K562 (cell line): ENCODE measurements around the gene ZNF319. TPM values are rescaled to one million over a fixed set of nuclear protein-coding genes. Genes with fewer than 3 reads are reported as not detected.

Experiments
- ATAC-seq: fragments of 200-7000 bp; cut with Tn5 transposase; 3 replicates; pipeline ENCODE4 v1.9.1; 2020; ENCODE audit warnings: moderate library complexity
- BruUV-seq: library from RNA; stranded (reverse); fragments of 400-500 nt; replicated peaks from 2 replicates; lab custom pipeline; 2021; lab: Mats Ljungman, UMichigan
- CTCF ChIA-PET: fragments of 300-600 bp; formaldehyde crosslinking; extraction: SDS; loops from one replicate; lab custom pipeline; 2021; ENCODE audit warnings: low intra/inter-chr PET ratio; lab: Yijun Ruan, JAX
- POLR2A ChIA-PET: fragments of 300-600, 350-650 bp; sonication (Branson Sonifier 250); formaldehyde crosslinking; extraction: SDS; loops from one replicate; lab custom pipeline; 2021; ENCODE audit warnings: antibody characterized with exemption, inconsistent platforms; lab: Yijun Ruan, JAX
- DNase-seq, 4 experiments: peaks; one replicate each; pipeline versions ENCODE4 v3.0.0 to v3.0.0-alpha.2; 2011 to 2018; ENCODE audit warnings: low spot score in 3 of 4, mixed read lengths in 3 of 4; ENCODE audit errors: extremely low read depth in 1 of 4
- FAIRE-seq: peaks from 2 replicates; lab custom pipeline; 2011; peaks lifted over from hg19 to GRCh38; lab: Jason Lieb, UNC
- H2AFZ ChIP-seq: 2 replicates; pipeline ENCODE4 v1.6.0; 2011; ENCODE audit warnings: low read depth, low read length, control low read depth, inconsistent platforms
- H3K27ac ChIP-seq: fragments of 200-600 bp; 3 replicates; pipeline ENCODE4 v1.8.0; 2011; ENCODE audit warnings: low read depth, mild to moderate bottlenecking, control low read depth, inconsistent platforms, low read length, moderate library complexity, mixed read lengths; ENCODE audit errors: extremely low read depth
- H3K27me3 ChIP-seq, 2 experiments: fragments of 300-600 bp in 1 of 2; 2 replicates in 1 of 2; 3 replicates in 1 of 2; pipeline versions ENCODE4 v1.6.0 to v1.8.0; 2011; ENCODE audit warnings: inconsistent platforms in 2 of 2, low read length in 2 of 2, mild to moderate bottlenecking in 1 of 2, mixed read lengths in 1 of 2, moderate library complexity in 1 of 2; ENCODE audit not compliant: control insufficient read depth in 2 of 2, insufficient read depth in 2 of 2
- H3K36me3 ChIP-seq: fragments of 300-600 bp; 3 replicates; pipeline ENCODE4 v1.8.0; 2011; ENCODE audit warnings: mild to moderate bottlenecking, low read length, inconsistent platforms; ENCODE audit not compliant: control insufficient read depth, insufficient read depth
- H3K4me1 ChIP-seq, 2 experiments: fragments of 200-600 bp in 1 of 2; replicated peaks in 1 of 2; 2 replicates in 1 of 2; 3 replicates in 1 of 2; pipeline versions ENCODE4 v1.5.1 to v1.8.0; 2011; ENCODE audit warnings: inconsistent platforms in 2 of 2, low read length in 2 of 2, mild to moderate bottlenecking in 1 of 2, mixed read lengths in 1 of 2, moderate library complexity in 1 of 2; ENCODE audit not compliant: control insufficient read depth in 2 of 2, insufficient read depth in 2 of 2
- H3K4me2 ChIP-seq: 2 replicates; pipeline ENCODE4 v1.6.1; 2011; ENCODE audit warnings: low read length, control low read depth, inconsistent platforms, mixed read lengths; ENCODE audit not compliant: insufficient read depth
- H3K4me3 ChIP-seq: fragments of 200-600 bp; sonication (generic), shearing (Covaris generic); 2 replicates; pipeline ENCODE4 v1.5.1; 2016; ENCODE audit warnings: control low read depth, inconsistent platforms
- H3K79me2 ChIP-seq: fragments of 200-600 bp; 3 replicates; pipeline ENCODE4 v1.8.0; 2011; ENCODE audit warnings: low read length, inconsistent platforms; ENCODE audit not compliant: control insufficient read depth, insufficient read depth
- H3K9ac ChIP-seq, 2 experiments: 2 replicates each; pipeline versions ENCODE4 v1.6.0 to v1.6.1; 2011; ENCODE audit warnings: low read depth in 2 of 2, low read length in 2 of 2, control low read depth in 1 of 2, inconsistent platforms in 1 of 2, mild to moderate bottlenecking in 1 of 2, mixed read lengths in 1 of 2; ENCODE audit not compliant: insufficient read depth in 1 of 2
- H3K9me1 ChIP-seq: one replicate; pipeline ENCODE4 v1.6.0; 2011; ENCODE audit warnings: inconsistent platforms, mild to moderate bottlenecking, low read length, moderate library complexity; ENCODE audit not compliant: control insufficient read depth, insufficient read depth
- H3K9me3 ChIP-seq: replicated peaks from 2 replicates; pipeline ENCODE4 v1.5.1; 2011; ENCODE audit warnings: low read depth, low read length, inconsistent platforms; ENCODE audit not compliant: control insufficient read depth, insufficient read depth
- H4K20me1 ChIP-seq: replicated peaks from 2 replicates; pipeline ENCODE4 v1.6.1; 2011; ENCODE audit warnings: low read length, inconsistent platforms, mixed read lengths; ENCODE audit not compliant: control insufficient read depth, insufficient read depth
- CLOCK ChIP-seq: fragments of 250-450 bp; sonication (Bioruptor Pico); IDR thresholded peaks from 2 replicates; pipeline ENCODE4 v1.4.0; 2020; ENCODE audit warnings: mild to moderate bottlenecking, moderate library complexity, borderline replicate concordance
- ETS2 ChIP-seq: IDR thresholded peaks from 2 replicates; pipeline ENCODE4 v1.6.1; 2016; ENCODE audit warnings: borderline replicate concordance, missing genetic modification characterization, mild to moderate bottlenecking, moderate library complexity, missing compliant biosample characterization; ENCODE audit not compliant: poor library complexity, severe bottlenecking
- GTF2F1 ChIP-seq: IDR thresholded peaks from 2 replicates; pipeline ENCODE4 v1.6.1; 2011; ENCODE audit warnings: low read depth, low read length, improper control_type of control experiment
- KLF10 ChIP-seq: fragments of 250-450 bp; sonication (Bioruptor Pico); IDR thresholded peaks from 2 replicates; pipeline ENCODE4 v1.6.1; 2021; ENCODE audit warnings: matching md5 sums
- LCOR ChIP-seq: sonication (generic); formaldehyde crosslinking; IDR thresholded peaks from 2 replicates; pipeline ENCODE4 v1.8.0; 2022; ENCODE audit warnings: mild to moderate bottlenecking, missing genetic modification reagents
- MEF2D ChIP-seq: conservative IDR thresholded peaks from 2 replicates; pipeline ENCODE4 v1.6.1; 2016; ENCODE audit warnings: low read depth, missing genetic modification characterization, missing compliant biosample characterization
- NCOA4 ChIP-seq: fragments of 450-650 bp; IDR thresholded peaks from 2 replicates; pipeline ENCODE4 v1.6.1; 2018; ENCODE audit warnings: mild to moderate bottlenecking; ENCODE audit not compliant: partially characterized antibody
- NR2C1 ChIP-seq, 2 experiments: fragments of 450-650 bp; IDR thresholded peaks; 2 replicates each; pipeline ENCODE4 v1.6.1; 2017; ENCODE audit warnings: mild to moderate bottlenecking in 2 of 2, antibody characterized with exemption in 1 of 2, inconsistent platforms in 1 of 2, missing compliant biosample characterization in 1 of 2, missing genetic modification characterization in 1 of 2
- NR2C2 ChIP-seq, 2 experiments: fragments of 200-800 bp in 1 of 2; sonication (Bioruptor generic) in 1 of 2; sonication (generic) in 1 of 2; formaldehyde crosslinking in 1 of 2; IDR thresholded peaks; 2 replicates each; pipeline versions ENCODE4 v1.6.1 to v1.8.0; 2016 to 2022; ENCODE audit warnings: mild to moderate bottlenecking in 1 of 2, missing compliant biosample characterization in 1 of 2, missing genetic modification characterization in 1 of 2, missing genetic modification reagents in 1 of 2
- PTTG1 ChIP-seq: fragments of 450-650 bp; IDR thresholded peaks from 2 replicates; pipeline ENCODE4 v1.6.1; 2016; ENCODE audit warnings: low read depth, mild to moderate bottlenecking, missing genetic modification characterization, missing compliant biosample characterization
- SPI1 ChIP-seq: IDR thresholded peaks from 2 replicates; pipeline ENCODE4 v1.6.1; 2011; ENCODE audit warnings: low read depth, low read length, control low read depth, borderline replicate concordance
- SRF ChIP-seq, 2 experiments: fragments of 250-450, 450-650 bp in 1 of 2; sonication (Bioruptor Pico) in 1 of 2; sonication (generic) in 1 of 2; formaldehyde crosslinking; IDR thresholded peaks; 2 replicates each; pipeline versions ENCODE4 v1.5.0 to v1.5.1; 2020 to 2022; ENCODE audit warnings: mild to moderate bottlenecking in 1 of 2, missing genetic modification reagents in 1 of 2
- ZNF24 ChIP-seq: fragments of 450-650 bp; IDR thresholded peaks from 2 replicates; pipeline ENCODE4 v1.6.1; 2016
- ZNF408 ChIP-seq: fragments of 250-450 bp; sonication (Bioruptor Pico); IDR thresholded peaks from 2 replicates; pipeline ENCODE4 v1.4.0; 2020; ENCODE audit warnings: low read depth, mild to moderate bottlenecking, moderate library complexity
- WGBS: fragments of 100-300 bp; shearing (Covaris generic); methylation state at CpG from one replicate; pipeline ENCODE4 v1.1.6; 2016; ENCODE audit warnings: low coverage, mixed read lengths; ENCODE audit not compliant: insufficient coverage; ENCODE audit errors: missing lambda C conversion rate; 5-methylcytosine and 5-hydroxymethylcytosine counted together
- in situ Hi-C: fragments of 300-500 bp; cut with MboI; formaldehyde crosslinking; loops from 4 replicates; pipeline ENCODE4 v1.15.0; 2018; ENCODE audit warnings: inconsistent platforms, mixed read lengths
- intact Hi-C: fragments of 100-400 bp; cut with micrococcal nuclease; formaldehyde crosslinking; loops from 2 replicates; pipeline ENCODE4 v1.14.2; 2022
- polyA plus RNA-seq, 8 experiments: library from polyadenylated mRNA; depleted of rRNA in 4 of 8; stranded (reverse) in 5 of 8; unstranded in 3 of 8; fragments of >200 nt; fragmentation: Nextera tagmentation in 2 of 8; fragmentation: Illumina TruSeq in 1 of 8; extraction: Ambion mirVana in 2 of 8; extraction: Trizol in 1 of 8; gene quantifications; 2 replicates each; pipeline versions ENCODE4 v1.2.1 to v1.2.3, GENCODE V29; 2011 to 2014; ENCODE audit warnings: inconsistent platforms in 1 of 8, missing spikeins in 1 of 8
- total RNA-seq, 7 experiments: library from RNA; depleted of rRNA in 6 of 7; stranded (reverse); fragments of >200 nt in 6 of 7; fragmentation: Illumina TruSeq in 2 of 7; extraction: Trizol in 2 of 7; gene quantifications; 2 replicates each; pipeline versions ENCODE4 v1.2.1 to v1.2.3, GENCODE V29; 2011 to 2021; ENCODE audit warnings: low replicate concordance in 1 of 7
- TF ChIP-seq, protein P1 (sequence below): sonication (generic); formaldehyde crosslinking; IDR thresholded peaks from 2 replicates; pipeline ENCODE4 v1.8.0; 2022; ENCODE audit warnings: missing genetic modification reagents, mild to moderate bottlenecking, borderline replicate concordance
- TF ChIP-seq, protein P2 (sequence below): fragments of 450-650 bp; IDR thresholded peaks from 2 replicates; pipeline ENCODE4 v1.6.1; 2016; ENCODE audit warnings: borderline replicate concordance

Gene ZNF319
- total and polyA plus RNA-seq, 9 of the 15 experiments (the other 6 are each of a cell fraction or from before 2014, with no cell fraction given) = 0.20 to 5.7 (median 1.4) TPM

DNA sequence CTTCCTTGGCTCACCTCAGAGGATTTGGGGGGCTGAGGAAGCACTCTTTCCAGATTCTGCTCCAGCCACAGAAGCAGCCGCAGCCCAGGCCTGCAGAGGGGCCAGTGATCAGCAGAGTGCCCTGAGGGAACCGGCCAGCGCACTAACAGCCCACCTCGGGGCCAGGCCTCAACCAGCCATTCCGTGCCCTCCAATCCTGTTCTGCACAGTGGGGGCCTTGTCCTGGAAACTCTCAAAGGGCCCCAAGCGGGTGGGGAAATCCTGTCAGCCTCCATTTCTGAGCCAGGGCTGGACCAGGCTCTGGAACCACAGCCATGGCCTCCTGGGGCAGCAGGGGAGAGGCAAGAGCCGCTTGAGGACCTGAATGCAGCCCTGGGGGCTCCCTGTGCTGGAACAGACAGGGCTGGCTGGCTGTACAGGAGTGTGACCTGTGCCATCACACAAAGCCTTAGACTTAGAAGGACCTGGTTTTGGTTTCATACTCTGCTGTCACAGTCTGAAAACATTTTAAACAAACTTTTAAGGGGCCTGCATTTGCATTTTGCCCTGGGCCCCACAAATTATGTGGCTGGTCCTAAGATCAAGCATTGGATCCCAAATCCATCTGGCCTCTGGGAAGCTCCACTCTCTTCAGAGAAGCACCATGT, 39.5 kb downstream of the ZNF319 start:
- no peak overlapping the region for H3K9ac ChIP-seq
- intact Hi-C loops (no loop called here), in situ Hi-C loops (no loop called here)
- ATAC-seq (no peak), DNase-seq (no peak), FAIRE-seq (no peak)
- BruUV-seq = no TSS peak
- no peak overlapping the region for H2AFZ ChIP-seq
- no peaks in the 10 kb centered on the region for H3K9me1 ChIP-seq
- no peaks in the 10 kb centered on the region for H3K36me3 ChIP-seq
- H3K4me3 ChIP-seq = no peak overlapping the region
- no peaks in the 10 kb centered on the region; the same call in 1 of the 2 replicates for H3K9me3 ChIP-seq
- POLR2A ChIA-PET = interaction anchor here (0.6 to 0.8 kb wide), 2 partner anchors 8 to 596 kb away, joined by 3 read pairs; no protein-coding TSS in a partner anchor
- H4K20me1 ChIP-seq = no peaks in the 10 kb centered on the region
- H3K27ac ChIP-seq = no peak overlapping the region
- H3K27me3 ChIP-seq = no peaks in the 10 kb centered on the region; a peak in 1 of 5 replicates
- CTCF ChIA-PET = no interaction called here
- no peak overlapping the region for H3K4me2 ChIP-seq
- no peaks in the 10 kb centered on the region for H3K79me2 ChIP-seq
- 12% methylated on average over 6 of the region's 7 CpGs for WGBS
- H3K4me1 ChIP-seq = peaks cover 0 to 18% of the 10 kb centered on the region in 2 experiments; a peak in 3 of 5 replicates
- no peak for TF ChIP-seq SRF (CRISPR knock-in tag; IDR thresholded peaks at IDR 0.05)
- TF ChIP-seq NR2C1 (IDR thresholded peaks at IDR 0.05) = no peak
- no peak for TF ChIP-seq NR2C1 (tag; IDR thresholded peaks at IDR 0.05)
- no peak for TF ChIP-seq GTF2F1
- TF ChIP-seq NR2C2 (CRISPR knock-in tag; IDR thresholded peaks at IDR 0.05) = no peak
- no peak for TF ChIP-seq NR2C2 (tag; IDR thresholded peaks at IDR 0.05)
- TF ChIP-seq LCOR (CRISPR knock-in tag) = no peak
- TF ChIP-seq NCOA4 = no peak
- no peak for TF ChIP-seq KLF10
- TF ChIP-seq, protein P1, sequence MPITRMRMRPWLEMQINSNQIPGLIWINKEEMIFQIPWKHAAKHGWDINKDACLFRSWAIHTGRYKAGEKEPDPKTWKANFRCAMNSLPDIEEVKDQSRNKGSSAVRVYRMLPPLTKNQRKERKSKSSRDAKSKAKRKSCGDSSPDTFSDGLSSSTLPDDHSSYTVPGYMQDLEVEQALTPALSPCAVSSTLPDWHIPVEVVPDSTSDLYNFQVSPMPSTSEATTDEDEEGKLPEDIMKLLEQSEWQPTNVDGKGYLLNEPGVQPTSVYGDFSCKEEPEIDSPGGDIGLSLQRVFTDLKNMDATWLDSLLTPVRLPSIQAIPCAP (CRISPR knock-in tag) = no peak
- no peak for TF ChIP-seq SPI1
- TF ChIP-seq PTTG1 (tag) = no peak
- TF ChIP-seq, protein P2, sequence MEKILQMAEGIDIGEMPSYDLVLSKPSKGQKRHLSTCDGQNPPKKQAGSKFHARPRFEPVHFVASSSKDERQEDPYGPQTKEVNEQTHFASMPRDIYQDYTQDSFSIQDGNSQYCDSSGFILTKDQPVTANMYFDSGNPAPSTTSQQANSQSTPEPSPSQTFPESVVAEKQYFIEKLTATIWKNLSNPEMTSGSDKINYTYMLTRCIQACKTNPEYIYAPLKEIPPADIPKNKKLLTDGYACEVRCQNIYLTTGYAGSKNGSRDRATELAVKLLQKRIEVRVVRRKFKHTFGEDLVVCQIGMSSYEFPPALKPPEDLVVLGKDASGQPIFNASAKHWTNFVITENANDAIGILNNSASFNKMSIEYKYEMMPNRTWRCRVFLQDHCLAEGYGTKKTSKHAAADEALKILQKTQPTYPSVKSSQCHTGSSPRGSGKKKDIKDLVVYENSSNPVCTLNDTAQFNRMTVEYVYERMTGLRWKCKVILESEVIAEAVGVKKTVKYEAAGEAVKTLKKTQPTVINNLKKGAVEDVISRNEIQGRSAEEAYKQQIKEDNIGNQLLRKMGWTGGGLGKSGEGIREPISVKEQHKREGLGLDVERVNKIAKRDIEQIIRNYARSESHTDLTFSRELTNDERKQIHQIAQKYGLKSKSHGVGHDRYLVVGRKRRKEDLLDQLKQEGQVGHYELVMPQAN = no peak
- TF ChIP-seq CLOCK (CRISPR knock-in tag) = no peak
- TF ChIP-seq MEF2D (tag) = no peak
- TF ChIP-seq ZNF24 = no peak
- TF ChIP-seq ZNF408 = no peak
- TF ChIP-seq ETS2 (tag) = no peak
